MG63 (cell line): ENCODE data around the gene MRLN. TPM values are rescaled to one million over a fixed set of nuclear protein-coding genes. Genes with fewer than 3 reads are reported as not detected.

ENCODE experiments used
- DNase-seq: peaks from one replicate; pipeline ENCODE4 v3.0.0-alpha.2; 2020
- H3K27me3 ChIP-seq: fragments of 250-450 bp; sonication (Bioruptor Pico); 2 replicates; pipeline ENCODE4 v1.5.1; 2020; ENCODE audit warnings: mild to moderate bottlenecking, moderate library complexity
- H3K36me3 ChIP-seq: fragments of 250-450 bp; sonication (Bioruptor Pico); 2 replicates; pipeline ENCODE4 v1.5.1; 2020; ENCODE audit warnings: mild to moderate bottlenecking, moderate library complexity
- H3K4me3 ChIP-seq: fragments of 250-450 bp; sonication (Bioruptor Pico); 2 replicates; pipeline ENCODE4 v1.5.1; 2020; ENCODE audit warnings: mild to moderate bottlenecking, moderate library complexity
- H3K9me3 ChIP-seq: fragments of 250-450 bp; sonication (Bioruptor Pico); 2 replicates; pipeline ENCODE4 v1.5.1; 2020; ENCODE audit warnings: mild to moderate bottlenecking, moderate library complexity
- total RNA-seq: library from RNA; depleted of rRNA; stranded (reverse); fragments of >200 nt; shearing (Covaris generic); gene quantifications from 2 replicates; pipeline ENCODE4 v1.2.3, GENCODE V29; 2014; ENCODE audit warnings: low replicate concordance; rRNA removed

MRLN gene
- total RNA-seq, 1 experiment from 2014 or later = not detected

DNA sequence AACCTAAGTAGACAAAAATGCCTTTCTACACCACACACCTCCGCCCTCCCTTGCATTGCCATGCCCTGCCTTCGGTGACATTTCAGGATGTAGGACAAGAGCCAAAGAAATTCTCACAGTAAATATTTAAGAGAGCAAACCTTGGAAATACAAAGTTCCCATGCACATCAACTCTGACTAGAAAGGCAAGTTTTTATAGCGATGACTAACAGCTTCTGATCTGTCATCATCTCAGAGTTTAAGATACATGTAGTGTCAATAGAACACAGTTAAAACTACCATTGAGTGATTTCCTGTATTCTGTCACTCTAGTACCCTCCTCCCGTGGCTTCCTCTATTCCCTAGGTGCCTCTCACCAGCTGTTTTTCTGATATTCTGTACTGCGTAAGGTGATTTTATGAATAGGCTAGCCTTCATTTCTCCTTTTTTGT lies 64.3 kb downstream of the MRLN start:
- H3K4me3 ChIP-seq = no peak overlapping the region
- no peak for DNase-seq
- H3K36me3 ChIP-seq = no peaks in the 10 kb centered on the region
- no peaks in the 10 kb centered on the region for H3K9me3 ChIP-seq
- H3K27me3 ChIP-seq = no peaks in the 10 kb centered on the region

DNA sequence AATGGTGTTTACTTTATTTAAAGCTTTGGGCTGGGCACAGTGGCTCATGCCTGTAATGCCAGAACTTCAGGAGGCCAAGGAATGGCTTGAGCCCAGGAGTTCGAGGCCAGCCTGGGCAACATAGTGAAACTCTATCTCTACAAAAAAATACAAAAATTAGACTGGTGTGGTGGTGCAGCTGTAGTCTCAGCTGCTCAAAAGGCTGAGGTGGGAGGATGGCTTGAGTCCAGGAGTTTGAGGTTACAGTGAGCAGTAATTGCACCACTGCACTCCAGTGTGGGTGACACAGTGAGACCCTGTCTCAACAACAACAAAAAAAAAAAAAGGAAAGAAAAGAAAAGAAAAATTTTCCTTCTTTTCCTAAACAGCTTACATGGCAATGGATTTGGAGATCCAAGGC lies 65.6 kb downstream of the MRLN start:
- no peak for DNase-seq
- Histone ChIP-seq H3K27me3 (no peaks in the 10 kb centered on the region), H3K4me3 (no peak overlapping the region), H3K9me3 (no peaks in the 10 kb centered on the region), H3K36me3 (no peaks in the 10 kb centered on the region)

Other genes with a start within 250 kb of the MRLN start
- gene SLC16A9, start 43.6 kb downstream of the MRLN start, total RNA-seq = 1.4 and 4.0 TPM in 2 replicates
- gene CCDC6, start 153.1 kb upstream of the MRLN start, total RNA-seq = 19.0 and 21.1 TPM in 2 replicates